Stimulated activated CD8-positive, alpha-beta memory T cell treated with anti-CD3 and anti-CD28 coated beads, Interleukin-4, amount 100 ng/mL, for 48 hours (primary cell): ENCODE data around the gene UBA1.
A peak's percentile ranks its signal among the peaks of the same experiment; 100 is the strongest.
"Not testable (repeated sequence)": the region's sequence is repeated elsewhere in the genome, so short reads cannot be mapped to it uniquely, and the experiment has no call there.

Source experiments
- DNase-seq: peaks from one replicate; pipeline ENCODE4 v3.0.0-alpha.2; 2020

The UBA1 gene

GRCh38 chrX:47232197-47232802, 38.7 kb downstream of the UBA1 start:
- DNase-seq, result no peak

GRCh38 chrX:47232803-47233332, 39.2 kb downstream of the UBA1 start, which contains the start of gene USP11:
TSS of gene USP11 (plus strand) at chrX:47233009. CDS start at chrX:47233044, 35 bp downstream.
- DNase-seq, result peak; percentile 68

GRCh38 chrX:47233333-47234113, 39.9 kb downstream of the UBA1 start:
- DNase-seq, result peak; percentile 92

GRCh38 chrX:47234583-47234982, 41.0 kb downstream of the UBA1 start:
- DNase-seq, result no peak

- no peak for DNase-seq
Measured at GRCh38 chrX:47235691-47236103, 42.1 kb downstream of the UBA1 start.

GRCh38 chrX:47239199-47239598, 45.6 kb downstream of the UBA1 start:
- no peak for DNase-seq

GRCh38 chrX:47239898-47240545, 46.4 kb downstream of the UBA1 start:
- DNase-seq, result no peak

GRCh38 chrX:47240619-47241018, 47.0 kb downstream of the UBA1 start:
- no peak for DNase-seq

GRCh38 chrX:47241201-47242011, 47.8 kb downstream of the UBA1 start:
- no peak for DNase-seq

GRCh38 chrX:47242321-47242720, 48.7 kb downstream of the UBA1 start:
- DNase-seq, result no peak

GRCh38 chrX:47243351-47243750, 49.7 kb downstream of the UBA1 start:
- no peak for DNase-seq

- no peak for DNase-seq
Measured at GRCh38 chrX:47244676-47245075, 51.0 kb downstream of the UBA1 start.

GRCh38 chrX:47245156-47245555, 51.5 kb downstream of the UBA1 start:
- no peak for DNase-seq

- DNase-seq, result peak; percentile 44
Measured at GRCh38 chrX:47247206-47247998, 53.8 kb downstream of the UBA1 start.

- no peak for DNase-seq
Measured at GRCh38 chrX:47247999-47248320, 54.3 kb downstream of the UBA1 start.

- DNase-seq, result no peak
Measured at GRCh38 chrX:47248576-47248975, 54.9 kb downstream of the UBA1 start.

GRCh38 chrX:47250017-47250347, 56.4 kb downstream of the UBA1 start:
- DNase-seq, result no peak

- not testable (repeated sequence) for DNase-seq
Measured at GRCh38 chrX:47257620-47258019, 64.0 kb downstream of the UBA1 start.
